H9 (cell line): ENCODE data around the gene LRP2. TPM values are rescaled to one million over a fixed set of nuclear protein-coding genes. Genes with fewer than 3 reads are reported as not detected.

Source experiments
- DNase-seq: peaks from one replicate; pipeline ENCODE4 v3.0.0-alpha.2; 2017
- H2AFZ ChIP-seq: one replicate; pipeline ENCODE4 v1.6.1; 2013; ENCODE audit warnings: mild to moderate bottlenecking, low read length, control low read depth, moderate library complexity
- H2AK5ac ChIP-seq: 2 replicates; pipeline ENCODE4 v1.6.1; 2013; ENCODE audit warnings: low read length, control low read depth, mixed read lengths; ENCODE audit not compliant: insufficient read length
- H2BK120ac ChIP-seq: one replicate; pipeline ENCODE4 v1.6.1; 2013; ENCODE audit warnings: low read depth, mild to moderate bottlenecking, low read length, control low read depth, inconsistent platforms; ENCODE audit not compliant: poor library complexity, severe bottlenecking
- H2BK12ac ChIP-seq: 2 replicates; pipeline ENCODE4 v1.6.1; 2013; ENCODE audit warnings: low read length, control low read depth, mixed read lengths, low read depth; ENCODE audit not compliant: insufficient read length
- H2BK15ac ChIP-seq: 2 replicates; pipeline ENCODE4 v1.6.1; 2013; ENCODE audit warnings: low read depth, low read length, control low read depth
- H2BK20ac ChIP-seq: one replicate; pipeline ENCODE4 v1.6.1; 2013; ENCODE audit warnings: low read depth, mild to moderate bottlenecking, low read length, control low read depth, inconsistent platforms; ENCODE audit not compliant: poor library complexity, severe bottlenecking
- H2BK5ac ChIP-seq: 2 replicates; pipeline ENCODE4 v1.6.1; 2013; ENCODE audit warnings: low read length, control low read depth, mixed read lengths; ENCODE audit not compliant: insufficient read length
- H3K14ac ChIP-seq: 2 replicates; pipeline ENCODE4 v1.6.1; 2013; ENCODE audit warnings: low read length, control low read depth; ENCODE audit not compliant: insufficient read depth
- H3K18ac ChIP-seq: 2 replicates; pipeline ENCODE4 v1.6.1; 2013; ENCODE audit warnings: low read depth, mild to moderate bottlenecking, mixed read lengths, low read length, control low read depth; ENCODE audit not compliant: insufficient read length
- H3K23ac ChIP-seq: 2 replicates; pipeline ENCODE4 v1.6.1; 2013; ENCODE audit warnings: low read length, control low read depth, mixed read lengths, low read depth; ENCODE audit not compliant: insufficient read length
- H3K23me2 ChIP-seq: 2 replicates; pipeline ENCODE4 v1.6.1; 2013; ENCODE audit warnings: low read depth, mild to moderate bottlenecking, mixed read lengths, low read length, control low read depth; ENCODE audit not compliant: insufficient read length, poor library complexity, severe bottlenecking
- H3K27ac ChIP-seq: 2 replicates; pipeline ENCODE4 v1.5.1; 2013; ENCODE audit warnings: low read length, control low read depth, mixed read lengths, low read depth; ENCODE audit not compliant: insufficient read length
- H3K27me3 ChIP-seq: 2 replicates; pipeline ENCODE4 v1.6.1; 2013; ENCODE audit warnings: low read length, control low read depth, inconsistent platforms; ENCODE audit not compliant: insufficient read depth
- H3K4ac ChIP-seq: 2 replicates; pipeline ENCODE4 v1.6.1; 2013; ENCODE audit warnings: low read depth, mild to moderate bottlenecking, control low read depth, inconsistent platforms, low read length, moderate library complexity
- H3K4me1 ChIP-seq: 2 replicates; pipeline ENCODE4 v1.6.1; 2013; ENCODE audit warnings: low read length, control low read depth, inconsistent platforms; ENCODE audit not compliant: insufficient read depth
- H3K4me2 ChIP-seq: 2 replicates; pipeline ENCODE4 v1.6.1; 2013; ENCODE audit warnings: low read length, control low read depth, mixed read lengths; ENCODE audit not compliant: insufficient read length, insufficient read depth
- H3K56ac ChIP-seq: 2 replicates; pipeline ENCODE4 v1.6.1; 2013; ENCODE audit warnings: low read depth, mild to moderate bottlenecking, mixed read lengths, low read length, control low read depth; ENCODE audit not compliant: insufficient read length
- H3K79me1 ChIP-seq: 2 replicates; pipeline ENCODE4 v1.6.1; 2013; ENCODE audit warnings: low read depth, mild to moderate bottlenecking, moderate library complexity, low read length, control low read depth, inconsistent platforms; ENCODE audit not compliant: insufficient read depth, poor library complexity, severe bottlenecking
- H3K79me2 ChIP-seq: 2 replicates; pipeline ENCODE4 v1.6.1; 2013; ENCODE audit warnings: low read length, control low read depth, inconsistent platforms; ENCODE audit not compliant: insufficient read depth
- H3K9ac ChIP-seq: 2 replicates; pipeline ENCODE4 v1.6.1; 2013; ENCODE audit warnings: low read length, control low read depth, mixed read lengths; ENCODE audit not compliant: insufficient read length; ENCODE audit errors: extremely low read depth
- H3K9me3 ChIP-seq: one replicate; pipeline ENCODE4 v1.6.1; 2013; ENCODE audit warnings: low read depth, low read length, inconsistent platforms; ENCODE audit not compliant: control insufficient read depth
- H3T11ph ChIP-seq: one replicate; pipeline ENCODE4 v1.6.1; 2013; ENCODE audit warnings: mild to moderate bottlenecking, low read length, control low read depth, inconsistent platforms
- H4K20me1 ChIP-seq: one replicate; pipeline ENCODE4 v1.6.1; 2013; ENCODE audit not compliant: control insufficient read depth, insufficient read length, insufficient read depth
- H4K5ac ChIP-seq: 2 replicates; pipeline ENCODE4 v1.6.1; 2013; ENCODE audit warnings: low read depth, mild to moderate bottlenecking, mixed read lengths, low read length, control low read depth; ENCODE audit not compliant: insufficient read length
- H4K8ac ChIP-seq: replicated peaks from 2 replicates; pipeline ENCODE4 v1.6.1; 2013; ENCODE audit warnings: low read length, control low read depth, mixed read lengths, low read depth; ENCODE audit not compliant: insufficient read length
- H4K91ac ChIP-seq: 2 replicates; pipeline ENCODE4 v1.6.1; 2013; ENCODE audit warnings: low read depth, mild to moderate bottlenecking, moderate library complexity, mixed read lengths, low read length, control low read depth; ENCODE audit not compliant: insufficient read length
- H3K27ac Mint-ChIP-seq, 3 experiments: 2 replicates in 2 of 3; 3 replicates in 1 of 3; pipeline ENCODE4 v1.8.0; 2020 to 2021; ENCODE audit warnings: mixed read lengths in 3 of 3, mild to moderate bottlenecking in 1 of 3, moderate library complexity in 1 of 3
- H3K27me3 Mint-ChIP-seq: 2 replicates; pipeline ENCODE4 v1.8.0; 2021; ENCODE audit warnings: low read depth, mild to moderate bottlenecking, moderate library complexity, mixed read lengths
- H3K36me3 Mint-ChIP-seq, 3 experiments: 2 replicates in 2 of 3; 3 replicates in 1 of 3; pipeline ENCODE4 v1.8.0; 2020 to 2021; ENCODE audit warnings: low read depth in 3 of 3, mixed read lengths in 3 of 3; ENCODE audit not compliant: insufficient read depth in 1 of 3
- H3K4me1 Mint-ChIP-seq, 2 experiments: 2 replicates each; pipeline ENCODE4 v1.8.0; 2020; ENCODE audit warnings: mixed read lengths in 2 of 2
- H3K4me3 Mint-ChIP-seq, 2 experiments: 2 replicates in 1 of 2; 3 replicates in 1 of 2; pipeline ENCODE4 v1.8.0; 2020 to 2021; ENCODE audit warnings: mild to moderate bottlenecking in 2 of 2, mixed read lengths in 2 of 2, moderate library complexity in 1 of 2
- H3K9me3 Mint-ChIP-seq, 2 experiments: 2 replicates in 1 of 2; 3 replicates in 1 of 2; pipeline ENCODE4 v1.8.0; 2020; ENCODE audit warnings: mild to moderate bottlenecking in 2 of 2, mixed read lengths in 2 of 2, moderate library complexity in 1 of 2
- WGBS: extraction: QIAGEN DNeasy Blood & Tissue Kit; methylation state at CpG from one replicate; pipeline ENCODE4 v1.1.7; 2013; ENCODE audit warnings: missing lambda C conversion rate, low lambda C conversion rate, mixed read lengths; ENCODE audit not compliant: insufficient read length; ENCODE audit errors: extremely low coverage; 5-methylcytosine and 5-hydroxymethylcytosine counted together
- total RNA-seq: library from RNA; stranded (reverse); gene quantifications from 2 replicates; pipeline ENCODE4 v1.2.1, GENCODE V29; 2021
- TF ChIP-seq, protein P1 (sequence below): fragments of 200-600 bp; sonication (generic); conservative IDR thresholded peaks from 3 replicates; pipeline ENCODE4 v1.8.0; 2021; ENCODE audit warnings: antibody characterized with exemption, mild to moderate bottlenecking

LRP2 gene
- total RNA-seq, 1 experiment from 2014 or later: 1.4 TPM

DNA sequence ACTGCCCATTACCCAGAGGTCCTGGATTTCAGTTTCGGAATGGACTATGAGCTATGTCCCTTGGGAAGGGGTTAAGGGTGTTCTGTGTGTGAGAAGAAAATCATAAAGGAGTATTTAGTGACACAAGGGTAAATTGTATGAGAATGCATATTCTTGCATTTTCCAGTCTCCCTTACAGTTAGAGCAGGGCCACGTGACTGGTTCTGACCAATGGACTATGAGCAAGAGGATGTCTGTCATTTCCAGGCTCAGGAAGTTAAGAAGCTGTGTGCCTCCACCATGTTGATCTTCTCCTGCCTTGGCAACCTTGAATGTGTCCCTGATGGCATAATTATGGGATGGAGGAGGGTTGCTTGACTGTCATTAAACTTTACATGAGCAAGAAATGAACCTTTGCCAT is 198.0 kb downstream of the LRP2 start:
- H3K9me3 ChIP-seq: no peaks in the 10 kb centered on the region
- Mint-ChIP-seq H3K27ac (no peak overlapping the region), H3K27me3 (no peaks in the 10 kb centered on the region; the same call in 1 of the 2 replicates), H3K9me3 (no peaks in the 10 kb centered on the region), H3K36me3 (no peaks in the 10 kb centered on the region), H3K4me3 (no peak overlapping the region), H3K4me1 (no peaks in the 10 kb centered on the region)
- no peak overlapping the region for H3T11ph ChIP-seq
- H3K4me1 ChIP-seq: no peaks in the 10 kb centered on the region
- H3K27ac ChIP-seq: no peak overlapping the region
- no peak overlapping the region for H2BK5ac ChIP-seq
- H3K23ac ChIP-seq: no peak overlapping the region
- H3K18ac ChIP-seq: no peak overlapping the region
- no peaks in the 10 kb centered on the region for H4K20me1 ChIP-seq
- no peak overlapping the region for H4K5ac ChIP-seq
- H4K91ac ChIP-seq: no peak overlapping the region
- no peak for DNase-seq
- H2BK120ac ChIP-seq: no peak overlapping the region
- H2AK5ac ChIP-seq: no peak overlapping the region
- no peak overlapping the region for H3K9ac ChIP-seq
- no peak overlapping the region for H4K8ac ChIP-seq
- no peak overlapping the region for H2BK12ac ChIP-seq
- no CpG with 5 or more reads among the region's 2 CpGs for WGBS
- no peak overlapping the region for H3K14ac ChIP-seq
- no peaks in the 10 kb centered on the region for H3K23me2 ChIP-seq
- H2BK15ac ChIP-seq: no peak overlapping the region
- no peak overlapping the region for H2BK20ac ChIP-seq
- no peaks in the 10 kb centered on the region for H3K79me1 ChIP-seq
- H3K56ac ChIP-seq: no peak overlapping the region
- no peaks in the 10 kb centered on the region for H3K79me2 ChIP-seq
- no peaks in the 10 kb centered on the region for H3K27me3 ChIP-seq
- H3K4me2 ChIP-seq: no peak overlapping the region
- no peak overlapping the region for H2AFZ ChIP-seq
- H3K4ac ChIP-seq: no peak overlapping the region
- TF ChIP-seq, protein P1, sequence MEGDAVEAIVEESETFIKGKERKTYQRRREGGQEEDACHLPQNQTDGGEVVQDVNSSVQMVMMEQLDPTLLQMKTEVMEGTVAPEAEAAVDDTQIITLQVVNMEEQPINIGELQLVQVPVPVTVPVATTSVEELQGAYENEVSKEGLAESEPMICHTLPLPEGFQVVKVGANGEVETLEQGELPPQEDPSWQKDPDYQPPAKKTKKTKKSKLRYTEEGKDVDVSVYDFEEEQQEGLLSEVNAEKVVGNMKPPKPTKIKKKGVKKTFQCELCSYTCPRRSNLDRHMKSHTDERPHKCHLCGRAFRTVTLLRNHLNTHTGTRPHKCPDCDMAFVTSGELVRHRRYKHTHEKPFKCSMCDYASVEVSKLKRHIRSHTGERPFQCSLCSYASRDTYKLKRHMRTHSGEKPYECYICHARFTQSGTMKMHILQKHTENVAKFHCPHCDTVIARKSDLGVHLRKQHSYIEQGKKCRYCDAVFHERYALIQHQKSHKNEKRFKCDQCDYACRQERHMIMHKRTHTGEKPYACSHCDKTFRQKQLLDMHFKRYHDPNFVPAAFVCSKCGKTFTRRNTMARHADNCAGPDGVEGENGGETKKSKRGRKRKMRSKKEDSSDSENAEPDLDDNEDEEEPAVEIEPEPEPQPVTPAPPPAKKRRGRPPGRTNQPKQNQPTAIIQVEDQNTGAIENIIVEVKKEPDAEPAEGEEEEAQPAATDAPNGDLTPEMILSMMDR: no peak
